GM12874 (cell line): ENCODE data around the gene JAK3.

Experiments
- CTCF ChIP-seq: IDR thresholded peaks from 2 replicates; pipeline ENCODE4 v1.5.1; 2011; ENCODE audit warnings: low read depth, mild to moderate bottlenecking, control low read depth, low read length, moderate library complexity; ENCODE audit not compliant: insufficient read depth

Gene JAK3

GRCh38 chr19:17871032-17871877 is 23.5 kb upstream of the JAK3 start:
- TF ChIP-seq CTCF = no peak

- no peak for TF ChIP-seq CTCF
Observed at GRCh38 chr19:17869114-17869608, 21.4 kb upstream of the JAK3 start.

- TF ChIP-seq CTCF = no peak
Observed at GRCh38 chr19:17868669-17869068, 20.9 kb upstream of the JAK3 start.

- TF ChIP-seq CTCF = no peak
Observed at GRCh38 chr19:17866964-17867486, 19.2 kb upstream of the JAK3 start.

- TF ChIP-seq CTCF = no peak
Observed at GRCh38 chr19:17866312-17866963, 18.7 kb upstream of the JAK3 start.

GRCh38 chr19:17865364-17866311 is 17.9 kb upstream of the JAK3 start:
- no peak for TF ChIP-seq CTCF
